IMR-90 (cell line): Measurements from ENCODE around the gene TMEM63C. TPM values are rescaled to one million over a fixed set of nuclear protein-coding genes. Genes with fewer than 3 reads are reported as not detected.

Experiments
- ATAC-seq: fragments of 200-7000 bp; cut with Tn5 transposase; 2 replicates; pipeline ENCODE4 v1.9.1; 2020; ENCODE audit warnings: low read depth, mild to moderate bottlenecking, moderate library complexity
- BruUV-seq: library from RNA; stranded (reverse); fragments of 400-500 nt; replicated peaks from 2 replicates; lab custom pipeline; 2021; lab: Mats Ljungman, UMichigan
- CTCF ChIA-PET: fragments of 300-600 bp; formaldehyde crosslinking; extraction: SDS; loops from one replicate; lab custom pipeline; 2021; ENCODE audit warnings: antibody characterized with exemption; lab: Yijun Ruan, JAX
- POLR2A ChIA-PET: fragments of 300-600 bp; sonication (Branson Sonifier 250); formaldehyde crosslinking; loops from one replicate; lab custom pipeline; 2022; ENCODE audit warnings: antibody characterized with exemption; ENCODE audit not compliant: unreplicated experiment; lab: Charles Lee
- DNase-seq: peaks from one replicate; pipeline ENCODE4 v3.0.0; 2013
- H2AFZ ChIP-seq: replicated peaks from 2 replicates; pipeline ENCODE3; 2013; ENCODE audit warnings: low read length, mild to moderate bottlenecking; ENCODE audit not compliant: poor library complexity
- H2AK5ac ChIP-seq: 2 replicates; pipeline ENCODE4 v1.6.1; 2013; ENCODE audit warnings: low read depth, low read length, inconsistent platforms
- H2AK9ac ChIP-seq: replicated peaks from 2 replicates; pipeline ENCODE3; 2013; ENCODE audit warnings: mild to moderate bottlenecking, low read depth, low read length, moderate library complexity; ENCODE audit not compliant: poor library complexity
- H2BK120ac ChIP-seq: 2 replicates; pipeline ENCODE4 v1.6.1; 2013; ENCODE audit warnings: low read depth, low read length, inconsistent platforms
- H2BK15ac ChIP-seq: 3 replicates; pipeline ENCODE4 v1.6.1; 2013; ENCODE audit warnings: low read depth, low read length, inconsistent platforms
- H2BK20ac ChIP-seq: 2 replicates; pipeline ENCODE4 v1.6.1; 2013; ENCODE audit warnings: low read depth, mild to moderate bottlenecking, inconsistent platforms, low read length, moderate library complexity
- H2BK5ac ChIP-seq: 2 replicates; pipeline ENCODE4 v1.6.1; 2013; ENCODE audit warnings: mild to moderate bottlenecking, low read depth, low read length, inconsistent platforms; ENCODE audit not compliant: poor library complexity, severe bottlenecking
- H3K14ac ChIP-seq: replicated peaks from 2 replicates; pipeline ENCODE4 v1.6.1; 2013; ENCODE audit warnings: low read depth, low read length, inconsistent platforms
- H3K18ac ChIP-seq: 2 replicates; pipeline ENCODE4 v1.6.1; 2013; ENCODE audit warnings: low read depth, low read length, control low read depth
- H3K23ac ChIP-seq: 2 replicates; pipeline ENCODE4 v1.6.1; 2013; ENCODE audit warnings: low read depth, low read length, inconsistent platforms
- H3K27ac ChIP-seq: 2 replicates; pipeline ENCODE4 v1.5.1; 2013; ENCODE audit warnings: mild to moderate bottlenecking, control low read depth, low read length; ENCODE audit not compliant: insufficient read depth
- H3K27me3 ChIP-seq: 2 replicates; pipeline ENCODE4 v1.6.1; 2013; ENCODE audit warnings: low read length; ENCODE audit not compliant: control insufficient read depth, insufficient read depth
- H3K36me3 ChIP-seq: 2 replicates; pipeline ENCODE4 v1.6.1; 2013; ENCODE audit warnings: low read length, mixed read lengths; ENCODE audit not compliant: control insufficient read depth, insufficient read depth
- H3K4ac ChIP-seq: 2 replicates; pipeline ENCODE4 v1.6.1; 2013; ENCODE audit warnings: low read depth, low read length, inconsistent platforms
- H3K4me1 ChIP-seq: 2 replicates; pipeline ENCODE4 v1.6.1; 2013; ENCODE audit warnings: low read length, mixed read lengths; ENCODE audit not compliant: control insufficient read depth, insufficient read depth
- H3K4me2 ChIP-seq: 2 replicates; pipeline ENCODE4 v1.6.1; 2013; ENCODE audit warnings: low read depth, mild to moderate bottlenecking, control low read depth, low read length, moderate library complexity
- H3K4me3 ChIP-seq: 2 replicates; pipeline ENCODE4 v1.5.1; 2013; ENCODE audit warnings: low read depth, mild to moderate bottlenecking, control low read depth, low read length, moderate library complexity; ENCODE audit not compliant: insufficient read depth
- H3K56ac ChIP-seq: 2 replicates; pipeline ENCODE4 v1.6.1; 2013; ENCODE audit warnings: low read length, inconsistent platforms; ENCODE audit not compliant: insufficient read depth; ENCODE audit errors: extremely low read depth
- H3K79me1 ChIP-seq, 2 experiments: 2 replicates each; pipeline ENCODE4 v1.6.1; 2013; ENCODE audit warnings: low read length in 2 of 2, inconsistent platforms in 1 of 2, low read depth in 1 of 2
- H3K9ac ChIP-seq: 2 replicates; pipeline ENCODE4 v1.6.1; 2013; ENCODE audit warnings: low read depth, low read length, control low read depth
- H3K9me1 ChIP-seq: 2 replicates; pipeline ENCODE4 v1.6.1; 2013; ENCODE audit warnings: low read length, inconsistent platforms; ENCODE audit not compliant: insufficient read depth
- H3K9me3 ChIP-seq: 2 replicates; pipeline ENCODE4 v1.6.1; 2013; ENCODE audit warnings: low read length; ENCODE audit not compliant: control insufficient read depth, insufficient read depth
- H4K20me1 ChIP-seq: 2 replicates; pipeline ENCODE4 v1.6.1; 2013; ENCODE audit warnings: low read length, inconsistent platforms; ENCODE audit not compliant: insufficient read depth
- H4K5ac ChIP-seq: 2 replicates; pipeline ENCODE4 v1.6.1; 2013; ENCODE audit warnings: mild to moderate bottlenecking, low read depth, low read length, control low read depth
- H4K8ac ChIP-seq, 2 experiments: 2 replicates each; pipeline ENCODE4 v1.6.1; 2013; ENCODE audit warnings: low read depth in 2 of 2, low read length in 2 of 2, control low read depth in 1 of 2, inconsistent platforms in 1 of 2
- H4K91ac ChIP-seq: 2 replicates; pipeline ENCODE4 v1.6.1; 2013; ENCODE audit warnings: low read depth, low read length, inconsistent platforms; ENCODE audit not compliant: insufficient read depth
- BHLHE40 ChIP-seq: fragments of 150-350 bp; IDR thresholded peaks from 2 replicates; pipeline ENCODE4 v1.6.1; 2016; ENCODE audit warnings: mild to moderate bottlenecking, low read depth, low read length
- ELK1 ChIP-seq: fragments of 150-350 bp; IDR thresholded peaks from 2 replicates; pipeline ENCODE4 v1.6.1; 2016; ENCODE audit warnings: low read depth, mild to moderate bottlenecking, low read length, moderate library complexity, borderline replicate concordance
- RFX5 ChIP-seq: IDR thresholded peaks from 2 replicates; pipeline ENCODE4 v1.8.0; 2012; ENCODE audit warnings: low read depth, mild to moderate bottlenecking, low read length, moderate library complexity
- USF2 ChIP-seq: fragments of 150-350 bp; IDR thresholded peaks from 2 replicates; pipeline ENCODE4 v1.6.1; 2017; ENCODE audit warnings: mild to moderate bottlenecking, antibody characterized with exemption, low read length, low read depth
- WGBS, 2 experiments: methylation state at CpG; one replicate each; pipeline versions ENCODE4 v1.1.5 to v1.1.7; 2013; ENCODE audit warnings: missing lambda C conversion rate in 2 of 2; ENCODE audit not compliant: insufficient read length in 1 of 2; ENCODE audit errors: extremely low coverage in 2 of 2; 5-methylcytosine and 5-hydroxymethylcytosine counted together
- dilution Hi-C: fragments of 300-500 bp; cut with HindIII; formaldehyde crosslinking; loops from one replicate; pipeline ENCODE4 v1.14.3; 2018; ENCODE audit warnings: low sequenced_read_pairs; ENCODE audit not compliant: unreplicated experiment
- in situ Hi-C: fragments of 300-500 bp; cut with MboI; formaldehyde crosslinking; loops from 3 replicates; pipeline ENCODE4 v1.14.3; 2019; ENCODE audit warnings: low sequenced_read_pairs, inconsistent platforms, mixed read lengths
- intact Hi-C: fragments of 100-400 bp; cut with micrococcal nuclease; formaldehyde crosslinking; loops from 2 replicates; pipeline ENCODE4 v1.10.0; 2022
- polyA plus RNA-seq, 3 experiments: library from polyadenylated mRNA; depleted of rRNA; stranded (reverse); fragments of >200 nt; gene quantifications; 2 replicates each; pipeline ENCODE4 v1.2.3, GENCODE V29; 2012; ENCODE audit warnings: low replicate concordance in 1 of 3
- total RNA-seq: library from RNA; depleted of rRNA; stranded (reverse); fragments of >200 nt; gene quantifications from 2 replicates; pipeline ENCODE4 v1.2.3, GENCODE V29; 2012

TMEM63C gene
- total and polyA plus RNA-seq, 2 of the 4 experiments (the other 2 are of a cell fraction): under 0.01 TPM; not detected in 1

DNA sequence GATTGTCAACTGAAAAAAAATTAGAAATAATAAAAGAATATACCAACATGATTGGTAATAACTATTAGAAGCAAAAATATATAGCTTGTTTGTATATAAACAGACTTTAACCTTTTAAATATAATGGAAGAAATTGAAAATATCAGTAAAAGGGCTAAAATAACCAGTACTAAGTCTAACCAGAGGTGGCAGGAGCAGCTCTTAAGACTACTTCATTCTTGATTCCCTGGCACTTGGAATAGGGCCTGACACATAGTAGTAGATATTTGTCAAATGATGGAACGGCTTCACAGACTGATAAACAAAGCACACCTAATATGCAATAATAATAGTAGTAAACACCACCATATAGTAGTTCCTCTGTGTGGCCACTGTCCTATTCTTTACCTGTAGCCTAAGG is 9.4 kb downstream of the TMEM63C start:
- Histone ChIP-seq H3K56ac (no peak overlapping the region), H3K4me3 (no peak overlapping the region), H3K36me3 (no peaks in the 10 kb centered on the region), H3K9me3 (no peaks in the 10 kb centered on the region), H3K23ac (no peak overlapping the region), H4K91ac (no peak overlapping the region), H2AK9ac (no peak overlapping the region), H2BK20ac (no peak overlapping the region), H3K4me2 (no peak overlapping the region), H3K9me1 (no peaks in the 10 kb centered on the region), H3K27ac (no peak overlapping the region), H3K4me1 (no peaks in the 10 kb centered on the region), H2BK5ac (no peak overlapping the region), H3K4ac (no peak overlapping the region), H3K9ac (no peak overlapping the region), H3K27me3 (peaks cover 6% of the 10 kb centered on the region), H3K18ac (no peak overlapping the region), H2BK120ac (no peak overlapping the region), H2AK5ac (no peak overlapping the region), H4K20me1 (no peaks in the 10 kb centered on the region), H4K5ac (no peak overlapping the region), H3K79me1 (no peaks in the 10 kb centered on the region), H3K14ac (no peak overlapping the region), H2AFZ (no peak overlapping the region), H4K8ac (no peak overlapping the region), H2BK15ac (no peak overlapping the region)
- DNase-seq (no peak), ATAC-seq (no peak)
- POLR2A ChIA-PET: no interaction called here
- dilution Hi-C loops (no loop called here), in situ Hi-C loops (no loop called here), intact Hi-C loops (no loop called here)
- WGBS, 2 experiments: no CpG with 5 or more reads among the region's 1 CpG
- no peak for TF ChIP-seq RFX5
- TF ChIP-seq BHLHE40: no peak
- no peak for TF ChIP-seq USF2
- TF ChIP-seq ELK1: no peak
- BruUV-seq: no TSS peak
- CTCF ChIA-PET: no interaction called here
